Muscle layer of colon (tissue), 2 donors: ENCODE results near the gene PLTP.
A peak's percentile ranks its signal among the peaks of the same experiment; 100 is the strongest.
"Not testable (repeated sequence)": the region's sequence is repeated elsewhere in the genome, so short reads cannot be mapped to it uniquely, and the experiment has no call there.

Source experiments
- H3K27ac ChIP-seq: one replicate; pipeline ENCODE4 v1.7.0; 2013; ENCODE audit warnings: low read depth, mild to moderate bottlenecking, low read length, moderate library complexity
- H3K27me3 ChIP-seq, 2 donors: one replicate each; pipeline ENCODE4 v1.7.0; 2013; ENCODE audit warnings: low read length in 2 of 2, mild to moderate bottlenecking in 2 of 2; ENCODE audit not compliant: insufficient read depth in 2 of 2, control insufficient read depth in 1 of 2
- H3K36me3 ChIP-seq: one replicate; pipeline ENCODE4 v1.7.0; 2013; ENCODE audit warnings: mild to moderate bottlenecking, low read length; ENCODE audit not compliant: insufficient read depth
- H3K4me1 ChIP-seq: one replicate; pipeline ENCODE4 v1.7.0; 2013; ENCODE audit warnings: mild to moderate bottlenecking, low read length; ENCODE audit not compliant: insufficient read depth
- H3K4me3 ChIP-seq, 2 donors: one replicate each; pipeline ENCODE4 v1.7.0; 2013; ENCODE audit warnings: low read length in 2 of 2, low read depth in 1 of 2, mild to moderate bottlenecking in 1 of 2, moderate library complexity in 1 of 2
- H3K9ac ChIP-seq: one replicate; pipeline ENCODE4 v1.7.0; 2013; ENCODE audit warnings: low read length
- H3K9me3 ChIP-seq: one replicate; pipeline ENCODE4 v1.7.0; 2013; ENCODE audit warnings: mild to moderate bottlenecking, low read length
- donor health status: abdominal sarcoma.
- donor health status: Adenocarcinoma of cecum.

Gene PLTP, protein sequence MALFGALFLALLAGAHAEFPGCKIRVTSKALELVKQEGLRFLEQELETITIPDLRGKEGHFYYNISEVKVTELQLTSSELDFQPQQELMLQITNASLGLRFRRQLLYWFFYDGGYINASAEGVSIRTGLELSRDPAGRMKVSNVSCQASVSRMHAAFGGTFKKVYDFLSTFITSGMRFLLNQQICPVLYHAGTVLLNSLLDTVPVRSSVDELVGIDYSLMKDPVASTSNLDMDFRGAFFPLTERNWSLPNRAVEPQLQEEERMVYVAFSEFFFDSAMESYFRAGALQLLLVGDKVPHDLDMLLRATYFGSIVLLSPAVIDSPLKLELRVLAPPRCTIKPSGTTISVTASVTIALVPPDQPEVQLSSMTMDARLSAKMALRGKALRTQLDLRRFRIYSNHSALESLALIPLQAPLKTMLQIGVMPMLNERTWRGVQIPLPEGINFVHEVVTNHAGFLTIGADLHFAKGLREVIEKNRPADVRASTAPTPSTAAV

DNA sequence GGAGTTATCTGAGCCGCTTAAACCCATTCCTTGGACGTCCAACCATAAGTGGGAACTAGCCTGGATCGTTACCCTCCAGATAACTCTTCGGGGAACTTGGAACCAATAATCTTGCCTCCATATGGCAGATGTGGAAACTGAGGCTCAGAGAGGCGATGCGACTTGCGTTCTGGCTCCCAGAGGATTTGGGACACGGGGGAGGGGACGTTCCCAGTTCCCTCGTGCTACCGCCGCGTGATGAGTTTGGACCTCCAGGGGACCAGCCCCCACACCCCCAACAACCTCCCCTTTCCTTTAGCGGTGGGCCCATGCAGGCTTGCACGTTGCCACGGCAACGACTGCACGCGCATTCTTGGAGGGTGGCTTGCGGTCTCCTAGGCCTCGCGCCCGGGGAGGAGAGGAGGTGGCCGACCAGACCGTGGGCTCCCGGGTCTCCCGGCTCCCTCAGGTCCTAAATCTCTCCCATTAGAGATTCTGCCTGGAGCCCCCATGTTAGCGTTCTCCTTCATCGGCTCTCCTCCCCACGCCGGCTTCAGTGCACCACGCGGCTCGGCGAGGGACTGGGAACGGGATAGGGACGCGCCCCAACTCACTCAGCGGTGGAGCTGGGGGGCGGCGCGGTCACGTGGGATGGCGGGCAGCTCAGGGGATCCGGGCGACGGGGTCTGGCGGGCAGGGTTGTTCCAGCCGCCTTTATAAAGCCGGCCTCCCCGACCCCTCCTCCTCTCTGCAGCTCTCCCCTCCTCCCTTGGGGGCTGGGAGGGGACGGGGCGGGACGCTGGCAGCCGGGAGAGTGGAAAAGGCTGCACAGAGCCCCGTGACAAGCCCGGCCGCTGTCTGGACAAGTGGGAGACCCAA lies at the start of gene PLTP:
TSS of gene PLTP (minus strand) at position 670 of the 858 bp plus-strand sequence. CDS start 703 bp downstream, outside the sequence.
- Histone ChIP-seq H3K4me1 (peaks cover 11% of the 10 kb centered on the region), H3K9ac (peak within 1 kb of the TSS; percentile 46), H3K27me3 (no peaks in the 10 kb centered on the region), H3K4me3 (peak within 1 kb of the TSS; percentile 52 to 84), H3K9me3 (no peaks in the 10 kb centered on the region), H3K36me3 (no peaks in the 10 kb centered on the region), H3K27ac (peak within 1 kb of the TSS; percentile 91)

DNA sequence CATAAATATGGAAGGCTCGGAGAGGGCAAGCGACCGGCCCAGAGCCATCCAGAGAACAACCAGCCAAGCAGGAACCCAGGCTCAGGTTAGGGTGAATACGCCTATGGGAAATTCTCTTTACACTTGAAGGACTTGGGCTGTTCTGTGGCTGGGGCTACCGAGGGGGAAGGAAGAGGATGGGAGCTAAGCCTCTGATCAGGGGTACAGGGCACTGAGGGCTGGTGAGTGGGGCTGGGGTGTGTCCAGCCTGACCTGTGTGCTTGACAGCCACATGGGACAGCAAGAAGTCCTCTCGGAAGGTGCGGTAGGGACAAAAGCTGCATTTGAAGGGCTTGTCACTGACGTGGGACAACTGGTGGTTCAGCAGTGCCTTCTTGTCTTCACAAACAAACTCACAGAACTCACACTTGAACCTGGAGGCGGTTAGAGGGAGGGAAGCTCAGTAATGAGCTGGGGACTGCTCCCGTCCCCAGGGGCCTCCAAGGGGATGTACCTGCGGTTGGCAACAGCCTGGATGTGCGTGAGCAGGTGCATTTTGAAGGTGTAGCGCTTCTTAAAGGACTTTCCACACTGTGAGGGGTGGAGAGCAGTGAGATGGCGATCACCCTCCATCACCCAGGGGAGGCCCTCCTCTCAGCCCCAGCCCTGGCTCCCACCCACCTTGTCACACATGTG lies 48.1 kb upstream of the PLTP start:
- Histone ChIP-seq H3K27me3 (no peaks in the 10 kb centered on the region), H3K9ac (no peak overlapping the region), H3K4me3 (no peak overlapping the region), H3K36me3 (peaks cover 63% of the 10 kb centered on the region), H3K9me3 (no peaks in the 10 kb centered on the region), H3K4me1 (no peaks in the 10 kb centered on the region), H3K27ac (no peak overlapping the region)

DNA sequence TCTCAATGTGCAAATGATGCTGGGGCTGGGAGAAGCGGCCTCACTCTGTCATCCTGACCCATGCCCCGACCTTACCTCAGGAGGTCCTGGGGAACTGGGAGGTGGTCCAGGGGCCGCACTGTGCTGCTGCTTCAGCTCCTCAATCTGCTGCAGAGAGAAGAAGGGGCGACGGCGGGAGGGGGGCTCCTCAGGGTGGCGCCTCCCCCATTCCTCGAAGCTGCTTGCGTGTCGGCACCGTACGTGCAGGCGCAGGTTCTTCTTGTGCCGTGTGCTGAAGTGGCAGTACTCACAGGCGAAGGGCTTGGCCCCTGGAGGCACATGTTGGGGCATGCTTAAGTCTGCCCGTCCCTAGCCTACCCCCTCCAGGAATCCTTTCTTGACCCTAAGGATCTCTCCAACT lies 47.2 kb upstream of the PLTP start:
- no peak overlapping the region for H3K4me3 ChIP-seq
- no peaks in the 10 kb centered on the region for H3K9me3 ChIP-seq
- no peaks in the 10 kb centered on the region for H3K27me3 ChIP-seq
- no peak overlapping the region for H3K9ac ChIP-seq
- H3K27ac ChIP-seq, result no peak overlapping the region
- H3K36me3 ChIP-seq, result peaks cover 57% of the 10 kb centered on the region
- no peaks in the 10 kb centered on the region for H3K4me1 ChIP-seq

DNA sequence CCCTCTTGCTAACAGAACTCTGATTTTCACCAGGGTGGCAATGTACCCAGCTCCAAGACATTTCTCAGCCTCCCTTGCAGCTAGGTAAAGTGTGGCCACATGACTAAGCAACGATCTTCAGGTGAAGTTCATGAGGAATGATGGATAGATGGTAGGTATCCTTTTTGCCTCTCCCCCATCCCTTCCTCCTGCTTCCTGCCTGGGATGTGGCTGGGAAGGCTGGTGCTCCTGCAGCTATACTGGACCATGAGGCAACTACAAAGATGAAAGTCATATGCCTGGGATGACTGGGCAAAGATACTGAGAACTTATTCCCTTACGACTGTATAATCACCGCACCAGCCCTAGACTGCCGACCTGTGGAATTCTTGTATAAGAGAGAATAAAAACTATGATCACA lies 46.6 kb upstream of the PLTP start:
- Histone ChIP-seq H3K4me1 (no peaks in the 10 kb centered on the region), H3K9me3 (no peaks in the 10 kb centered on the region), H3K27ac (no peak overlapping the region), H3K27me3 (no peaks in the 10 kb centered on the region), H3K36me3 (peaks cover 57% of the 10 kb centered on the region), H3K9ac (no peak overlapping the region), H3K4me3 (no peak overlapping the region)

DNA sequence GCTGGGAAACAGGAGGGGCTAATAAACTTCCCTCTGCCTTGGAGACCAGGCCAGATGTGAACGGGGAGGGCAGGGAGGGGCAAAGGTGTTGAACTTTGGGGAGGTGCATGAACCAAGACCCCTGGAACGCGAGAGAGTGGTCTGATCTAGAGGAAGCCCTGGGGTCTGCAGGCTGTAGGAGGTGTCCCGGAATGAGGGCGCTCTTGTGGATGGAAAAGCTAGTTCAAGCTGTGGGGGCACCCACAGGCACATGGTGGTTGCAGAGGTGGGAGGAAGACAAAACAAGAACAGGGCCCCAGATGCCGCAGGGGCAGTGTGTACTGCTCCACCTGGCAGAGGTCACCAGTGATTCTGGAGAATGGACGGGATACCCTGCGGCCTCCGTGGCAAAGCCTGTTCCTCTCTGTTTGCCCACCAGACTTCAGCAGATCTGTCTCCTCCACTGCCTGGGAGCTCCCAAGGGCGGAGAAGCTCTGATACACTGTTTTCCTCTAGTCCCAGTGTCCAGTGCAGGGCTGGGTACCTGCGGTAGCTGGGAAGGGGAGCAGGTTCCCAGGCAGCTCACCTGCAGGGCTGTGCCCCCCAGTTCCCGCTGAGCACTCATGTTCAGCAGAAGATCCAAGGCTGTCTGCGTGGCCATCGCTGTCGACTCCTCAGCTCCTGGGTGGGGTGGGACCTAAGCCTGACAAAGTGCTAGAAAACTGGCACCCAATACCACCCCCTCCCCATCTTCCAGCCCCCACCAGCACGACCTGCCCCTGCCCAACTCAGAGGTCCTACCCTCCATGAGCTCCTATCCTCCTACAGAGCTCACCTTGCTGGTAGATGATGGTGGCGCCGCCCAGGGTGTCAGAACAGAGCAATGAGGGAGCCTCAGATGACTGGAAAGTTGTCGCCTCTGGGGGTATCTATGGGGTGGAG lies 45.3 kb upstream of the PLTP start:
- Histone ChIP-seq H3K36me3 (peaks cover 63% of the 10 kb centered on the region), H3K27me3 (no peaks in the 10 kb centered on the region), H3K27ac (no peak overlapping the region), H3K9ac (no peak overlapping the region), H3K4me1 (no peaks in the 10 kb centered on the region), H3K9me3 (no peaks in the 10 kb centered on the region), H3K4me3 (no peak overlapping the region)

DNA sequence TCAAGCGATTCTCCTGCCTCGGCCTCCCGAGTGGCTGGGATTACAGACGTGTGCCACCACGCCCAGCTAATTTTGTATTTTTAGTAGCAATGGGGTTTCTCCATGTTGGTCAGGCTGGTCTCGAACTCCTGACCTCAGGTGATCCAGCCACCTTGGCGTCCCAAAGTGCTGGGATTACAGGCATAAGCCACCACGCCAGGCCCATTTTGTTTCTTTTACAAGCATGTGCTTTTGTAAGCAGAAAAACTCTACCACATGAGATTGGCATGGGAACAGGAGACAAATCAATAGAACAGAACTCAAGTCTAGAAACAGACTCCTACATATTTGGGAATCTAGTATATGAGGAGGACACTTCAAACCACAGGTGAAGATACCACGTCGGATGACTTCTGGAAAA lies 44.4 kb upstream of the PLTP start:
- not testable (repeated sequence) for H3K27me3 ChIP-seq, H3K9me3 ChIP-seq, H3K4me1 ChIP-seq, H3K4me3 ChIP-seq, H3K27ac ChIP-seq, H3K9ac ChIP-seq
- peaks cover 64% of the 10 kb centered on the region for H3K36me3 ChIP-seq

DNA sequence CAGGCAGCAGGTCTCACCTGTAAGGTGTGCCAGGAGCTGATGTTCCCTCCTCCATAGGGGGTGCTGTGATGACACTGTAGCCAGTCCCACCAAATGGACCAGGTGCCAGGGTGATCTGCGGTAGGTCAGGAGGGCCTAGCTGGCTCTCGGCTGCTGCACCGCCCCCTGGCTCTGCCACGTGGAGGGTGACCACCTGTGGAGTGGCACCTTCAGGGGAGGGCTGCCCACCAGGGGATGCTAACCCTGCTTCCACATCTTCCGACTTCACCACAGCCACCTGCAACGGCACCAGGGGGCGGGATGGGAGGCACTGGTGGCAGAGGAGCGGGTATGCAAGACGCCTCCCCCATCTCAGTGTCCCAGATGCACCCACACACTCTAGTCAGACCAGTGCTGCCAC lies 41.7 kb upstream of the PLTP start:
- Histone ChIP-seq H3K9ac (no peak overlapping the region), H3K36me3 (peaks cover 63% of the 10 kb centered on the region), H3K4me3 (no peak overlapping the region), H3K9me3 (no peaks in the 10 kb centered on the region), H3K27me3 (no peaks in the 10 kb centered on the region), H3K27ac (no peak overlapping the region), H3K4me1 (no peaks in the 10 kb centered on the region)

DNA sequence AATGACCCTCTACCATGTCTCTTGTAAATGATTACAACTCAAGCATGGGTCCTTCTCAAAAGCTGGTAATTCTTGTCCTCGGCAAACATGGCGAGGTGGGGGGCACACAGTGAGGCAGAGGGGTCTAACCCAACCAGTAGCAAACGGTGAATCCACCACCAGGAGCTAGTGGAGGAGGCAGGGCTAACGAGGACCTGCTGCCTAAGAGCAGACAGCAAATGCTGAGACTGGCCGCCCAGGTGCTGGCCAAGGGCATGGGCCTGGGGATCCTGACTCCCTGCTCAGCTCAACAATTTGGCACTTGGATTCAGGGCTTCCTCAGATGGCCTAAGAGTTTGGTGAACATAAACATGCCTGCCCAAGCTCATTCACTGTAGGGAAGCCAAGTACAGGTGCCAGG lies 40.9 kb upstream of the PLTP start:
- H3K27ac ChIP-seq, result no peak overlapping the region
- no peaks in the 10 kb centered on the region for H3K27me3 ChIP-seq
- no peak overlapping the region for H3K9ac ChIP-seq
- H3K4me3 ChIP-seq, result no peak overlapping the region
- no peaks in the 10 kb centered on the region for H3K4me1 ChIP-seq
- H3K9me3 ChIP-seq, result no peaks in the 10 kb centered on the region
- peaks cover 63% of the 10 kb centered on the region for H3K36me3 ChIP-seq

DNA sequence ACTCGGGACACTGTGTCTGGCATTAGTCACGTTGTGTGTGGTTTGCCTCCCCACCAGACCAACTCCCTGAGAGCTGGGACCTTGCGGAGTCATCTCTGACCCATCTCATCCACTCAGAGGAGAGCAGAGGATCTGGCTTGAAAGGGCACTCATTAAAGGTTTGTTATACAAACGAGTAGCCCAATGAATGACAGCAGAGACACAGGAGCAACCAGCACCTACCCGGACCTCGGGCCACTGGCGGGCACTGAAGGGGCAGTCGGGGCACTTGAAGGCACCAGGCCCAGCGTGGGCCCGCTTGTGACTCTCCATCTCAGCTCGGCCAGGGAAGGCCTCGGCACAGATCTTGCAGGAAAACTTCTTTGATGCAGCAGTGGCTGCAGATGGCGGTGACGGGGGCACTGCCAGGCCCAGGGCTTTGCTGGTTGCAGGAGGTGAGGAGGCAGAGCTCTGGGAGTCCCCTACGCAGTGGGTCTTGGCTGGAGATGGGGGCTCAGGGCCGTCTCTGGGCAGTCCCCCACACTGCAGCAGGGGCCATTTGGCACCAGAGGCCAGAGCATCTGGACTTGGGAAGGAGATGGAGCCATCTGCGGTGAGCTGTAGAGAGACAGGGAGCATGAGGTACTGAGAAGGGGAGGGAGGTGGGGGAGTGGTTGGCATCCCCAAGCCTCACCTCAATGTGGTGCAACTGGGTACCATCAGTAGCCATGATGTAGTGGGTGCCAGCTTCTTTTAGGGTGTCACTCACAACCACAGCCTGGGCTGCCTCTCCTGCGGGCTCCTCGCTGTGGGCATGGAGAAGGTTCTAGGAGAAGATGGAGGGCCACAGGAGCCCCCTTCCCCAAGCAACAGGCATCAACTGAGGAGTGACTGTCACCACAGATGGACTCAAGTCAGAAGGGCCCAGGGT lies 40.2 kb upstream of the PLTP start:
- Histone ChIP-seq H3K9me3 (no peaks in the 10 kb centered on the region), H3K36me3 (peaks cover 68% of the 10 kb centered on the region), H3K27me3 (no peaks in the 10 kb centered on the region), H3K27ac (no peak overlapping the region), H3K9ac (no peak overlapping the region), H3K4me1 (no peaks in the 10 kb centered on the region), H3K4me3 (no peak overlapping the region)

DNA sequence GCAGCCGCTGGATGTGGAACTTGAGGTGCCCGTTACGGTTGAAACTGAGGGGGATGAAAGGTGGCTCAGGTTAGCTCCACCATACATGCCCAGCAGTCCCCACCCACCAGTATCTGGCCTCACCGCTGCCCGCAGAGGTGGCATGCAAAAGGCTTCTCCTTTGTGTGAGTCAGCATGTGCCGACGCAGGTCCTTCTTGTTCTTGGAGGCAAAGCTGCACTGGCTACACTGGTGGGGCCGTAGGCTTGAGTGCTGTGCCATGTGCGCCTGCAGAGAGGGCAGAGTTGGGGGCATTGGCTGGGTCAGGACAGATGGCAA lies 38.3 kb upstream of the PLTP start:
- Histone ChIP-seq H3K4me1 (no peaks in the 10 kb centered on the region), H3K4me3 (no peak overlapping the region), H3K9ac (no peak overlapping the region), H3K36me3 (peaks cover 87% of the 10 kb centered on the region), H3K27me3 (no peaks in the 10 kb centered on the region), H3K27ac (no peak overlapping the region), H3K9me3 (no peaks in the 10 kb centered on the region)
